Endodermal cell (in vitro differentiated cells): ENCODE data around the gene RGL1. TPM values are rescaled to one million over a fixed set of nuclear protein-coding genes. Genes with fewer than 3 reads are reported as not detected.

Experiments used
- DNase-seq: peaks from one replicate; pipeline ENCODE4 v3.0.0-alpha.2; 2017
- H3K27ac ChIP-seq: 2 replicates; pipeline ENCODE4 v1.5.1; 2013; ENCODE audit warnings: mild to moderate bottlenecking, low read depth, low read length, moderate library complexity
- H3K27me3 ChIP-seq: 2 replicates; pipeline ENCODE4 v1.6.1; 2013; ENCODE audit warnings: mild to moderate bottlenecking, low read length, moderate library complexity; ENCODE audit not compliant: insufficient read depth, control insufficient read depth, poor library complexity, severe bottlenecking
- H3K36me3 ChIP-seq: 2 replicates; pipeline ENCODE4 v1.7.0; 2013; ENCODE audit warnings: mild to moderate bottlenecking, low read length, moderate library complexity; ENCODE audit not compliant: control insufficient read depth, insufficient read depth
- H3K4me1 ChIP-seq: one replicate; pipeline ENCODE4 v1.7.0; 2013; ENCODE audit warnings: low read length; ENCODE audit not compliant: control insufficient read depth, insufficient read depth
- H3K4me3 ChIP-seq: 2 replicates; pipeline ENCODE4 v1.5.1; 2013; ENCODE audit warnings: mild to moderate bottlenecking, low read length, moderate library complexity
- H3K9ac ChIP-seq: 2 replicates; pipeline ENCODE4 v1.6.1; 2013; ENCODE audit warnings: mild to moderate bottlenecking, low read length, moderate library complexity; ENCODE audit not compliant: poor library complexity, severe bottlenecking; ENCODE audit errors: extremely low read depth
- H3K9me3 ChIP-seq: 2 replicates; pipeline ENCODE4 v1.6.1; 2013; ENCODE audit warnings: mild to moderate bottlenecking, low read length, moderate library complexity; ENCODE audit not compliant: control insufficient read depth
- H3K27ac Mint-ChIP-seq: 2 replicates; pipeline ENCODE4 v1.8.0; 2020; ENCODE audit warnings: mixed read lengths
- H3K27me3 Mint-ChIP-seq: 2 replicates; pipeline ENCODE4 v1.8.0; 2021; ENCODE audit warnings: mild to moderate bottlenecking, mixed read lengths; ENCODE audit not compliant: insufficient read depth
- H3K36me3 Mint-ChIP-seq: 2 replicates; pipeline ENCODE4 v1.8.0; 2020; ENCODE audit warnings: low read depth, mixed read lengths
- H3K4me1 Mint-ChIP-seq: 2 replicates; pipeline ENCODE4 v1.8.0; 2020; ENCODE audit warnings: mixed read lengths
- H3K4me3 Mint-ChIP-seq: 2 replicates; pipeline ENCODE4 v1.8.0; 2020; ENCODE audit warnings: mild to moderate bottlenecking, moderate library complexity, mixed read lengths
- H3K9me3 Mint-ChIP-seq: 2 replicates; pipeline ENCODE4 v1.8.0; 2020; ENCODE audit warnings: mild to moderate bottlenecking, mixed read lengths
- CTCF ChIP-seq: fragments of 200-600 bp; sonication (generic); conservative IDR thresholded peaks from 2 replicates; pipeline ENCODE4 v1.5.0; 2021; ENCODE audit warnings: antibody characterized with exemption, mild to moderate bottlenecking
- WGBS, 2 experiments: methylation state at CpG; one replicate each; pipeline versions ENCODE4 v1.1.5 to v1.1.7; 2013; ENCODE audit warnings: missing lambda C conversion rate in 2 of 2, mixed read lengths in 1 of 2; ENCODE audit not compliant: insufficient coverage in 1 of 2, insufficient read length in 1 of 2; 5-methylcytosine and 5-hydroxymethylcytosine counted together
- total RNA-seq, 2 donors: library from RNA; stranded (reverse); fragmentation: NEBNext Ultra II Directional in 1 of 2; extraction: Animal tissue kit (Norgen Biotek cat#: 25700) in 1 of 2; gene quantifications; 2 replicates in 1 of 2; 3 replicates in 1 of 2; pipeline ENCODE4 v1.2.1, GENCODE V29; 2021

The RGL1 gene
- total RNA-seq, 2 donors from 2014 or later = 0.15 to 2.6 TPM

GRCh38 chr1:183806125-183806524 is 1.2 kb downstream of the RGL1 start:
- H3K4me1 Mint-ChIP-seq = peaks cover 11% of the 10 kb centered on the region
- no peak overlapping the region for H3K9ac ChIP-seq

GRCh38 chr1:183806675-183807074 is 1.8 kb downstream of the RGL1 start:
- peaks cover 4% of the 10 kb centered on the region for H3K9me3 ChIP-seq
- H3K36me3 ChIP-seq = no peaks in the 10 kb centered on the region
- no peak for DNase-seq
- H3K27me3 Mint-ChIP-seq = peaks cover 50% of the 10 kb centered on the region
- peaks cover 7% of the 10 kb centered on the region for H3K9me3 Mint-ChIP-seq
- H3K4me3 Mint-ChIP-seq = peak overlapping the region; percentile 70
- peaks cover 70% of the 10 kb centered on the region for H3K27me3 ChIP-seq
- H3K36me3 Mint-ChIP-seq = no peaks in the 10 kb centered on the region
- no peak overlapping the region for H3K27ac ChIP-seq
- no peaks in the 10 kb centered on the region for H3K4me1 ChIP-seq
- H3K27ac Mint-ChIP-seq = no peak overlapping the region
- WGBS, 2 experiments = 50% methylated on average over 1 of the region's 1 CpG; no CpG with 5 or more reads in 1 of the 2 experiments
- TF ChIP-seq CTCF = no peak
- H3K4me1 Mint-ChIP-seq = peaks cover 11% of the 10 kb centered on the region
- peak overlapping the region; percentile 33 for H3K4me3 ChIP-seq
- H3K9ac ChIP-seq = no peak overlapping the region

More at GRCh38 chr1:183806125-183806524, 1.2 kb downstream of the RGL1 start:
- H3K4me3 Mint-ChIP-seq = peak overlapping the region; percentile 70
- WGBS, 2 experiments = 56 to 67% methylated on average over 1 to 4 of the region's 4 CpGs
- no peak for TF ChIP-seq CTCF
- no peak for DNase-seq
- H3K27ac Mint-ChIP-seq = no peak overlapping the region
- Histone ChIP-seq H3K27me3 (peaks cover 70% of the 10 kb centered on the region), H3K9me3 (peaks cover 4% of the 10 kb centered on the region), H3K4me3 (peak overlapping the region; percentile 33), H3K36me3 (no peaks in the 10 kb centered on the region), H3K27ac (no peak overlapping the region), H3K4me1 (no peaks in the 10 kb centered on the region)
- peaks cover 50% of the 10 kb centered on the region for H3K27me3 Mint-ChIP-seq
- no peaks in the 10 kb centered on the region for H3K36me3 Mint-ChIP-seq
- peaks cover 10% of the 10 kb centered on the region for H3K9me3 Mint-ChIP-seq

GRCh38 chr1:183807549-183808168 is 2.7 kb downstream of the RGL1 start:
- WGBS, 2 experiments = 93% methylated on average over 2 of the region's 2 CpGs; no CpG with 5 or more reads in 1 of the 2 experiments
- Histone ChIP-seq H3K36me3 (no peaks in the 10 kb centered on the region), H3K4me1 (no peaks in the 10 kb centered on the region)

More at GRCh38 chr1:183807549-183808168, 2.7 kb downstream of the RGL1 start:
- Mint-ChIP-seq H3K36me3 (no peaks in the 10 kb centered on the region), H3K4me3 (no peak overlapping the region), H3K27ac (no peak overlapping the region), H3K27me3 (peaks cover 50% of the 10 kb centered on the region), H3K9me3 (peaks cover 2% of the 10 kb centered on the region), H3K4me1 (peaks cover 16% of the 10 kb centered on the region)
- Histone ChIP-seq H3K27ac (no peak overlapping the region), H3K4me3 (no peak overlapping the region), H3K9ac (no peak overlapping the region), H3K27me3 (peaks cover 69% of the 10 kb centered on the region), H3K9me3 (no peaks in the 10 kb centered on the region)
- TF ChIP-seq CTCF = no peak
- no peak for DNase-seq
